Activated CD8-positive, alpha-beta memory T cell treated with anti-CD3 and anti-CD28 coated beads for 24 hours (primary cell): Measurements from ENCODE around the gene PJVK.
"Not testable (repeated sequence)": the region's sequence is repeated elsewhere in the genome, so short reads cannot be mapped to it uniquely, and the experiment has no call there.

Experiments
- DNase-seq: peaks from one replicate; pipeline ENCODE4 v3.0.0-alpha.2; 2020

Gene PJVK

GRCh38 chr2:178450774-178451525, at the start of gene PJVK, which contains the start of gene PRKRA:
Gene PJVK, plus strand, starts transcription at chr2:178451378. Its CDS starts 2,032 bp downstream, at chr2:178453410.
Gene PRKRA, minus strand, starts transcription at chr2:178451175. Its CDS starts 145 bp downstream, at chr2:178451030.
- peak; percentile 99 for DNase-seq

DNA sequence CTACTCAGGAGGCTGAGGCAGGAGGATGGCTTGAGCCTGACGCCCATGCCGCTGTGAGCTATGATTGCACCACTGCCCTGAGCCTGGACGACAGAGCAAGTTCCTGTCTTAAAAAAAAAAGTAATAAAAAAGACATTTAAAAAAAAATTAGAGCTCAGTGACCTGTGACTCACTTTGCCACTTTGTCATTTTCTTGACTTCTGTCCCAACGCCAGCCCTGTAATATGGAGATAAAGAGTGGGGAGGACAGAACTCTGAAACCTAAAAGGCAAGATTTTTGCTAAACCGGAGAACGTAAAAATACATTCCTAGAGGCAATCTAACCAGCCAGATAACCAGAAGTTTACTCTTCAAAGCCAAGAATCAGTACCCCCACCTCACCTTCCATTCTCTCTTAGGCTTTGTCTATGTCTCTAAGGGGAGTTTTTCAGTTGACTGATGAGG, 49.2 kb upstream of the PJVK start:
- no peak for DNase-seq

GRCh38 chr2:178403671-178404306, 47.4 kb upstream of the PJVK start:
- no peak for DNase-seq

DNA sequence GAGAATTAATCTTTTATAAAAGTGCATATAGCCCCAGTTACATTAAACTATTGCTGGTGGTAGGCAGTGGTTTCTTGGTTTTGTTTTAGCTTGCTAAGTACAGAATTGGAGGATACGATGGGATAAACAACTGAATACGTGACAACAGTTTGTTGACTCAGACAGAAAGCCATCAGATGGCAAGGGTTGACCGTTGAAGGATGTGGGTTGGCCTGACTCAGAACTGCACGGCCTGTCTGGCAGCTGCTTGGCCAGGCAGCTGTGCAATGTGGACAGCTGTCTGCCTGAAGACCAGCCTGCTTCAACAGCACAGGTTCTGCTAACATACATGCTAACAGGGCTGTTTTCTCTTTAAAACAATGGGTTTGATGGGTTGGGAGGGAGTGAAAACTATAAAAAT, 46.8 kb upstream of the PJVK start:
- no peak for DNase-seq

GRCh38 chr2:178409261-178409660, 41.9 kb upstream of the PJVK start:
- no peak for DNase-seq

GRCh38 chr2:178412047-178412446, 39.1 kb upstream of the PJVK start:
- DNase-seq, result no peak

DNA sequence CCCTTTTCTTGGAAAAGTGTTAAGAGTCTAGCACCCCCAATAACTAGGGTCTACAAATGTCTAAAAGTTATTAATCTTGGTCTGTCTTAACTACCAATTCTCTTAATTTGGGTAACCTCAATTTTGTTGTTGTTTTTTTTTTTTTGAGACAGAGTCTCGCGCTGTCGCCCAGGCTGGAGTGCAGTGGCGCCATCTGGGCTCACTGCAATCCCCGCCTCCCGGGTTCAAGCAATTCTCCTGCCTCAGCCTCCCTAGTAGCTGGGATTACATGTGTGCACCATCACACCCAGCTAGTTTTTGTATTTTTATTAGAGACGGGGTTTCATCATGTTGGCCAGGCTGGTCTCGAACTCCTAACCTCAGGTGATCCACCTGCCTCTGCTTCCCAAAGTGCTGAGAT, 38.7 kb upstream of the PJVK start:
- DNase-seq, result not testable (repeated sequence)

DNA sequence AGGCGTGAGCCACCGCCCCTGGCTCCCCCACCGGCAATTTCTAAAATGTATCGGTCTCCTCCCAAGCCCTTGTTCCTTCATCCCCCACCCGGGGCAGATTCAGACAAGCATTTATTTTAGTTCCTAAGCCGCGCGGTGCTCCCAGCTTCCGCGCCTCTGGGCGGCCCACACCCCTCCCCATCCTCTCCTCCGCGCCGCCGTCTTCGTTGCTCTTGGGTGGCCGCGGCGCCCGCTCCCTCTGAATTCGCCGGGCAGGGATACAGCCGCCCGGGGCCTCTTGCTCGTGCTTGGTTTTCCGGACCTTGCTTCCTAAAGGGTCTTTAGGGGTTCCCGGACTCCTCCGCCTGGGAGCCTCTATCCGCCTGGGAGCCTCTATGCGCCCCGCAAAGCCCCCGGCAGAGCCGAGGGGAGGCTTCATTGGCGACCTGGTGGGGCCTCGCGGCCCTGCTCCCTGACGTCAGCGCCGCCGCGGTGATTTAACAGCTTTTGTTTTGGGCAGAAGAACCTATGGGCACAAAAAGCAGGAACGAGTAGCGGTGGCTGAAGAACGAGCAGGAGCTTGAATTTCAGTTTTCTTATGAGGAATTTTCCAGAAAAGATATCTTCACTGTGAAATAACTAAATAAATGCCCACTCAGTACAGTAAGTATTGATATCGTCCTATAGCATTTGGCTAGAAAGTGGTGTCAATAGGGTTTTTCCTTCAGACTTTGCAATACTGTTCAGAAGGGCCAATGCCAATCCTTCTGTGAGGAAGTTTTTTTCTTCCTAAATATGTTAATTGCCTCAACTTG, 37.5 kb upstream of the PJVK start:
- peak; percentile 92 for DNase-seq

DNA sequence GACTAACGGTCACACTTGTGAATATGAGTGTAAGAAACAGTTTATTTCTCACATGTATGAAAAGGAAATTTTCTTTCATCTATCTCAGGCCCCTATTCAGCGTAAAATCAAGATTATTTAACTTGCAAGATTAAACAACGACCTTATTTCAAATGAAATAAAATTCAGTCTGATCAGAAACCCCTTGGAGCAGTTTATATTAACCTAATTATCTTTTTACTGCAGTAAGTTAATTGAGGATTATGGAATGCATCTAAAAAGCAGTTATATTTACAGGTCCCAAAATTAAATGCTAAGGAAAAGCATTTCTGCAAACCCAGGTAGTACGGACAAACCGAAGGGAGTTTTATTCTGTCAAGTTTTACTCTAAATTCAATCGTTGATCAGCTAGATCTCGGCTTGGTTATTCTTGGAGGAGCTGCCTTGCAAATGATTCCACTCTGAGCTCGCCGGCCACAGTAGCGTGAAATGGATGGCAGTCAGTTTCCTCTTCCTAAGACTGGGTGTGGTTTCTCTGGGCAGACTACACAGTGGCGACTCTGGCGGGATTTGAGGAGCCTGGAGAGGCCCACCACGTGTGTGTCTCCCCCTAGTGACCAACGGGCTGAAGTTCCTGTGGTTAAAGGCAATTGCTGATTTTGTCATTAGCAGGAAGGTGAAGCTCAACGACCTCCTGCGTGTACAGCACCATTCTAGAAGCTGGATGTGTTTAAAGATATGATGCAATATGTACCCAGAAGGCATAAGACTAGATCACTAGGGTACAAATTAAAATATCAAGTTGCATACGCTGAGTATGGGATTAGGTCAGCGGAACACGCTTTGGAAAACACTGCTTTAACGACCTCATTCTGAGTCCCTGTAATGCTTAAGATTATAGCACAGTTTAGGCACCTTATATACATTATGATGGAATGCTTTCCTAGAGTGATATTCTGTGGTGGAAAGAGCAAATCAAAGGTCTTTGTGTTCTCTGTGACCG, 36.6 kb upstream of the PJVK start:
- peak; percentile 87 for DNase-seq

GRCh38 chr2:178415979-178416378, 35.2 kb upstream of the PJVK start:
- DNase-seq, result no peak

GRCh38 chr2:178417916-178418315, 33.3 kb upstream of the PJVK start:
- no peak for DNase-seq

- no peak for DNase-seq
Observed at GRCh38 chr2:178418426-178418825, 32.8 kb upstream of the PJVK start.

- no peak for DNase-seq
Observed at GRCh38 chr2:178419123-178419522, 32.1 kb upstream of the PJVK start.

- no peak for DNase-seq
Observed at GRCh38 chr2:178420463-178420999, 30.6 kb upstream of the PJVK start.

DNA sequence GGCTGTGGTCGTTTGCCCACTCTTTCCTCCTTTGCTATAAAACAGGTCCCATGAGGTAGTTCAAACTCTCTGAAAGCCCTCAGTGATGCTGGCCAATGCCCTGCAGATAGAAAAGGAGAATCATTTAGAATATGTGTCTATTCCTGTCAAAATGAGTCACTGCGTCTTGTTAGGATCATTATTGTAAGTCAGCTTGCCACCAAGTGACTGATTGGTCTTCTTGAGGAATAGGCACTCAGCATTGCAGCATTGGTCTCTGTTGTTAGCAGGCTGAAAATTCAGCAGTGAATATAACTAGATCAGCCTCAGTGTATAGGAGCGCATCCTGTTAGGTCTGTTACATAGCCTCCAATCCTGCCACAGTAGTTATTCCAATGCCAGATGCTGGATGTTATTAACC, 29.1 kb upstream of the PJVK start:
- no peak for DNase-seq

DNA sequence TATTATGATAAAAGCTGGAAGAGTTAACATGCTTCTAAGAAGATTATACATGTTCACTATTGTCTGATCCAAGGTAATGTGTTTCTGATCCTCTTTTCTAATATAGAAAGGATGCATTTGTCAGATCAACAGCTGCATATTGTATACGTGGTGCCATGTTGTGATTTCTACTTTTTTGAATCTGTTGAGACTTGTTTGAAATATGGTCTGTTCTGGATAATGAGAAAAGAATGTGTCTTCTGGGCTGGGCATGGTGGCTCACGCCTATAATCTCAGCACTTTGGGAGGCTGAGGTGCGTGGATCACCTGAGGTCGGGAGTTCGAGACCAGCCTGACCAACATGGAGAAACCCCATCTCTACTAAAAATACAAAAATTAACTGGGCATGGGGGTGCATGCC, 27.4 kb upstream of the PJVK start:
- not testable (repeated sequence) for DNase-seq

DNA sequence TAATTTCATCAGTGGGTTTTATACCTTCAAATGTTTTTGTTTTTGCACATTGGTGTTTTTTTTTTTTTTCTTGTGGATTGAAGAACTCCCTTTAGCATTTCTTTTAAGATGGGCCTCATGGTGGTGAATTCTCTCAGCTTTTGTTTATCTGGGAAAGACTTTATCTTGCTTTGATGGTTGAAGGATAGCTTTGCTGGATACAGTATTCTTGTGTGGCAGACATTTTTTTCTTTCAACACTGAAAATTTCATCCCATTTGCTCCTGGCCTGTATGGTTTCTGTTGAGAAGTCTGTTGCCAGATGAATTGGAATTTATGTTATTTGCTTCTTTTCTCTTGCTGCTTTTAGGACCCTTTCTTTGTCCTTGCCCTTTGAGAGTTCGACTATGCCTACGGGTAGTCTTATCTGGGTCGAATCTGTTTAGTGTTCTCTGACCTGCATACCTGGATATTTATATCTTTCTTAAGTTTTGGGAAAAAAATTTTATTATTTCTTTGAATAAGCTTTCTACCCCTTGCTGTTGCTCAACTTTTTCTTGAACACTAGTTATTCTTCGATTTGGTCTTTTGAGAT, 25.8 kb upstream of the PJVK start:
- DNase-seq, result no peak

- DNase-seq, result no peak
Observed at GRCh38 chr2:178426388-178426787, 24.8 kb upstream of the PJVK start.

- no peak for DNase-seq
Observed at GRCh38 chr2:178427458-178427857, 23.7 kb upstream of the PJVK start.

DNA sequence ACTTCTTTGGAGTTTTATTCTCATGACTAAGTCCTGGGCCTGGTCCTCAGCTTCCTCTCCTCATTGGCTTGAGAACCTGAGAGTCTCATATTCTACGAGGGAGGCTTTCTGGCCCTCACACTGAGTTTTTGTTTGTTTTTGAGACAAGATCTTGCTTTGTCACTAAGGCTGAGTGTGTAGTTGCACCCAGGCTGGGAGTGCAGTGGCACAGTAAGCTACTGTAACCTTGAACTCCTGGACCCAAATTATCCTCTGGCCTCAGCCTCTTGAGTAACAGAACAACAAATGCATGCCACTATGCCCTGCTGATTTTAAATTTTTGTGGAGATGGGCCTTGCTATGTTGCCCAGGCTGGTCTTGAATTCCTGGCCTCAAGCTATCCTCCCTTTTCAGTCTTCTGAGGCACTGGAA, 22.8 kb upstream of the PJVK start:
- no peak for DNase-seq

GRCh38 chr2:178429336-178429735, 21.8 kb upstream of the PJVK start:
- DNase-seq, result no peak

DNA sequence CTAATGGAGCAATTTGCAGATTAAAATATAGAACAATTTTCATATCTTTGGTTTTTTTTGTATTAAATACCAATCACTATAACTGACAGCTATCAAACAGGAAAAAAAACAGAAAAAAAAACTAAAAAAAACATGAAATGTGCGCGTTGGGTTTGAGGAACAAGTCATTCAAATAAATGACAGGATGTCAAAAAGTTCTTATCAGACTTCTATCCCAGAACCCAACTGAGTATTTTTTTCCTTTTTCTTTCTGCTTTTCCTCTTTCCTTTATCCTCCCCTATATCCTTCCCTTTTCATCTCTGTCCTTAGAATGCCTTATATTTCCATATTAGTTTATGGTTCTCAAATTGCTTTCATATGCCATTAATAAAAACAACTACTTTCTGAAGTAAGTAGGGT, 14.5 kb upstream of the PJVK start:
- no peak for DNase-seq
